GM12892 (cell line): ENCODE measurements around the gene GJB5.

Source experiments
- DNase-seq: peaks from one replicate; pipeline ENCODE4 v3.0.0; 2011; ENCODE audit not compliant: insufficient read length
- FAIRE-seq: peaks from 2 replicates; lab custom pipeline; 2011; peaks lifted over from hg19 to GRCh38; lab: Jason Lieb, UNC
- POLR2A ChIP-seq: IDR thresholded peaks from 2 replicates; pipeline ENCODE4 v1.6.1; 2011; ENCODE audit warnings: low read depth, low read length, control low read depth
- POLR2AphosphoS5 ChIP-seq: IDR thresholded peaks from 2 replicates; pipeline ENCODE4 v1.6.1; 2011; ENCODE audit warnings: low read depth, low read length, control low read depth
- TAF1 ChIP-seq: IDR thresholded peaks from 2 replicates; pipeline ENCODE4 v1.6.1; 2011; ENCODE audit warnings: low read depth, mild to moderate bottlenecking, control low read depth, low read length, borderline replicate concordance

GJB5 gene

GRCh38 chr1:34746785-34747637 lies 7.8 kb upstream of the GJB5 start:
- no peak for FAIRE-seq
- no peak for TF ChIP-seq TAF1
- TF ChIP-seq POLR2A, result no peak
- no peak for TF ChIP-seq POLR2AphosphoS5
- no peak for DNase-seq

- no peak for FAIRE-seq
- TF ChIP-seq POLR2AphosphoS5 (no peak), POLR2A (no peak), TAF1 (no peak)
- no peak for DNase-seq
Measured at GRCh38 chr1:34747638-34747941, 7.3 kb upstream of the GJB5 start.

- DNase-seq (no peak), FAIRE-seq (no peak)
- no peak for TF ChIP-seq POLR2A
- no peak for TF ChIP-seq POLR2AphosphoS5
- TF ChIP-seq TAF1, result no peak
Measured at GRCh38 chr1:34749992-34750391, 4.9 kb upstream of the GJB5 start.

GRCh38 chr1:34750610-34751009 lies 4.2 kb upstream of the GJB5 start:
- no peak for TF ChIP-seq POLR2A
- no peak for FAIRE-seq
- no peak for DNase-seq

GRCh38 chr1:34753163-34753562 lies 1.7 kb upstream of the GJB5 start:
- FAIRE-seq (no peak), DNase-seq (no peak)
- TF ChIP-seq POLR2AphosphoS5 (no peak), TAF1 (no peak)

GRCh38 chr1:34755961-34756360 lies 1.1 kb downstream of the GJB5 start:
- DNase-seq (no peak), FAIRE-seq (no peak)
- TF ChIP-seq POLR2A, result no peak
- no peak for TF ChIP-seq POLR2AphosphoS5
- no peak for TF ChIP-seq TAF1

GRCh38 chr1:34757386-34757785 lies 2.5 kb downstream of the GJB5 start:
- no peak for TF ChIP-seq POLR2AphosphoS5
- no peak for TF ChIP-seq TAF1
- no peak for TF ChIP-seq POLR2A
- no peak for FAIRE-seq

GRCh38 chr1:34758751-34759150 lies 3.9 kb downstream of the GJB5 start:
- no peak for DNase-seq
- TF ChIP-seq TAF1 (no peak), POLR2A (no peak), POLR2AphosphoS5 (no peak)
- no peak for FAIRE-seq

More at GRCh38 chr1:34757386-34757785, 2.5 kb downstream of the GJB5 start:
- DNase-seq, result no peak

- TF ChIP-seq TAF1 (no peak), POLR2AphosphoS5 (no peak), POLR2A (no peak)
- DNase-seq (no peak), FAIRE-seq (no peak)
Measured at GRCh38 chr1:34759503-34760357, 4.9 kb downstream of the GJB5 start, which contains the start of gene GJB4. Gene GJB4 (plus strand): TSS chr1:34759740. CDS start chr1:34761255, 1,515 bp downstream.

- FAIRE-seq, result no peak
- no peak for TF ChIP-seq POLR2AphosphoS5
- TF ChIP-seq TAF1, result no peak
- TF ChIP-seq POLR2A, result no peak
- no peak for DNase-seq
Measured at GRCh38 chr1:34761176-34761761, 6.4 kb downstream of the GJB5 start.

- FAIRE-seq, result no peak
- no peak for DNase-seq
- TF ChIP-seq POLR2AphosphoS5 (no peak), POLR2A (no peak), TAF1 (no peak)
Measured at GRCh38 chr1:34761776-34762307, 7.0 kb downstream of the GJB5 start.
